ENCODE measurements around the gene GLT8D1. TPM values are rescaled to one million over a fixed set of nuclear protein-coding genes. Genes with fewer than 3 reads are reported as not detected.

Gene GLT8D1
- total and polyA plus RNA-seq, 2 of the 4 experiments (the other 2 are of a cell fraction): 87.8 to 124 TPM

DNA sequence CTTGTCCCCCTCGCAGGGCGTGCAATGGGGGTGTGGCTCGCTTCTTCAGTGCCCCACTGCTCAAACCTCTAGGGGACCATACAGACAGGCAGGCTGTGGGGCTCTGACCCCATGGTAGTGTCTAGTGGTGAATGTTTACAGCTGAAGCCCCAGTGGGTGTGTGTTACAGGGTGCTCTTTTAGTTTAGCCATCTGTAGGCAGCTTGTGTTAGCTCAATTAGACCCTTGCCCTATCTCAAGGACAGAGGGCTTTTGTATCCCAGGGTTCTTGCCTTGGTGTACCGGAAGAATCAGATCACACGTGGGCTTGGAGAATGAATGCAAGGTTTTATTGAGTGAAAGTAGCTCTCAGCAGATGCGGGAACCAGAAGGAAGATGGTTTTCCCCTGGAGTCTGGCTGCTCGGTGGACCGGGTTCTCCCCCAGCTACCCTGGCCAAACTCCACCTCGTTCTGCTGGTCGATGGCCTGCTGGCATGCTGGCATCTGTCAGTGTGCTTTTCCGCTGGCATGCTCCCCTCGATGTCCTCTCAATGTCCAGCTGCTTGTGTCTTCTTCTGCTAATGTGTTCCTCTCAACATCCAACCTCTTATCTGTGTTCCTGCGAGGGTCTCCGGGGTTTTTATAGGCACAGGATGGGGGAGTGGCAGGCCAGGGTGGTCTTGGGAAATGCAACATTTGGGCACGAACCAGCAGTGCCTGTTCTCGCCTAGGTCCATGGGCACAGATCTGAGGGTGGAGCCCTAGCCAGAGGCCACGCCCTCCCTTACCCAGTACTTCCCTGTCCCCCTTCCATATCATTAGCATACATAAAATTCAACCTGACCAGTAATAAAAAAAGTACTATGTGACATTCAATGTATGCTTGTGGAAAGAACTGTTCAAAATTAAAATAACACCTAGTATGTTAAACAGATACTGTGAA is 7.0 kb upstream of the GLT8D1 start:
- Histone ChIP-seq H4K91ac (ENCODE audit: insufficient read depth, low read depth, low read length) (no peak overlapping the region), H3K4me1 (ENCODE audit: control insufficient read depth, insufficient read depth, low read length) (no peaks in the 10 kb centered on the region), H3K9me3 (ENCODE audit: control insufficient read depth, insufficient read depth, low read length) (no peaks in the 10 kb centered on the region), H2BK20ac (ENCODE audit: low read depth, low read length) (no peak overlapping the region), H3K4me3 (ENCODE audit: insufficient read depth, low read depth, low read length) (no peak overlapping the region), H3K27ac (ENCODE audit: insufficient read depth, low read length) (no peak overlapping the region), H2BK15ac (ENCODE audit: low read depth, low read length) (no peak overlapping the region), H3K18ac (ENCODE audit: low read depth, low read length) (no peak overlapping the region), H4K8ac (ENCODE audit: low read depth in 2 of 2, low read length in 2 of 2) (no peak overlapping the region), H4K5ac (ENCODE audit: low read depth, low read length) (no peak overlapping the region), H3K27me3 (ENCODE audit: control insufficient read depth, insufficient read depth, low read length) (no peaks in the 10 kb centered on the region), H3K9ac (ENCODE audit: low read depth, low read length) (no peak overlapping the region), H3K23ac (ENCODE audit: low read depth, low read length) (no peak overlapping the region), H4K20me1 (ENCODE audit: insufficient read depth, low read length) (0 out of 2 replicates have a peak, but pooled peaks cover 1% of the 10 kb centered on the region), H3K4me2 (ENCODE audit: low read depth, low read length) (no peak overlapping the region), H2AK5ac (ENCODE audit: low read depth, low read length) (no peak overlapping the region), H3K4ac (ENCODE audit: low read depth, low read length) (no peak overlapping the region), H3K79me1 (ENCODE audit: low read depth in 1 of 2, low read length in 2 of 2) (peaks cover 4 to 16% of the 10 kb centered on the region in 2 experiments; a peak in 3 of 4 replicates), H3K36me3 (ENCODE audit: control insufficient read depth, insufficient read depth, low read length) (peaks cover 12% of the 10 kb centered on the region), H2BK120ac (ENCODE audit: low read depth, low read length) (no peak overlapping the region), H3K56ac (ENCODE audit: extremely low read depth, insufficient read depth, low read length) (no peak overlapping the region), H3K9me1 (ENCODE audit: insufficient read depth, low read length) (0 out of 2 replicates have a peak, but pooled peaks cover 4% of the 10 kb centered on the region), H2AFZ (replicated peaks; ENCODE audit: low read length, poor library complexity) (no peak overlapping the region), H2BK5ac (ENCODE audit: low read depth, low read length, poor library complexity, severe bottlenecking) (no peak overlapping the region), H3K14ac (replicated peaks; ENCODE audit: low read depth, low read length) (no peak overlapping the region), H2AK9ac (replicated peaks; ENCODE audit: low read depth, low read length, poor library complexity) (no peak overlapping the region)
- 89% methylated on average over 5 of the region's 17 CpGs; no CpG with 5 or more reads in 1 of the 2 experiments for WGBS, 2 experiments (ENCODE audit: extremely low coverage in 2 of 2, insufficient read length in 1 of 2)
- ChIA-PET CTCF (no interaction called here), POLR2A (ENCODE audit: unreplicated experiment) (no interaction called here)
- dilution Hi-C loops (cut with HindIII; ENCODE audit: low sequenced_read_pairs, unreplicated experiment): no loop called here
- intact Hi-C loops (cut with micrococcal nuclease): no loop called here
- no TSS peak for BruUV-seq (replicated peaks)
- ATAC-seq (ENCODE audit: low read depth) (no peak), DNase-seq (no peak)
- TF ChIP-seq POLR2A (IDR thresholded peaks at IDR 0.05; ENCODE audit: low read depth, low read length): no peak
- in situ Hi-C loops (cut with MboI; ENCODE audit: low sequenced_read_pairs): no loop called here

All from IMR-90 (cell line).